Measurements from ENCODE around the gene EPHA2. TPM values are rescaled to one million over a fixed set of nuclear protein-coding genes. Genes with fewer than 3 reads are reported as not detected.
A peak's percentile ranks its signal among the peaks of the same experiment; 100 is the strongest.

EPHA2 gene
- total RNA-seq, 1 experiment from 2014 or later = 130 TPM

DNA sequence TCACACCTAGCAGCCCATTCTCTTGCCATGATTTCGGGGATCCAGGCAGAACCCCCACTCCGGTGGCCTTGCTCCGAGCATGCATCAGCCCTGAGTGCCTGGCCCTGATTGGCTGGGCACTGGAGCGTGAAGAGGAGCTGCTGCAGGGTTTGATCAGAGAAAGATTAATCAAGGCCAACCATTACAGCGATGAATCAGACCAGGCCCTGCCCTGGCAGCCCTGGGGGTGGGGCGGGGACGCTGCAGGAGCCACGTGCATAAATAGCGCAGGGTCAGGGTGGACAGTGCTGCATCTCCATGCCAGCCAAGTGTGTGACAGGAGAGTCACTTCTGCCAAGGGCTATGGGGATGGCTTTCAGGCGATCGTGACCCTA is 79.0 kb downstream of the EPHA2 start:
- intact Hi-C loops (cut with micrococcal nuclease; ENCODE audit: unreplicated experiment) = loop anchor here (5.0 kb wide), 1 partner anchor 290 kb away; the partner anchor contains the start of gene SZRD1

DNA sequence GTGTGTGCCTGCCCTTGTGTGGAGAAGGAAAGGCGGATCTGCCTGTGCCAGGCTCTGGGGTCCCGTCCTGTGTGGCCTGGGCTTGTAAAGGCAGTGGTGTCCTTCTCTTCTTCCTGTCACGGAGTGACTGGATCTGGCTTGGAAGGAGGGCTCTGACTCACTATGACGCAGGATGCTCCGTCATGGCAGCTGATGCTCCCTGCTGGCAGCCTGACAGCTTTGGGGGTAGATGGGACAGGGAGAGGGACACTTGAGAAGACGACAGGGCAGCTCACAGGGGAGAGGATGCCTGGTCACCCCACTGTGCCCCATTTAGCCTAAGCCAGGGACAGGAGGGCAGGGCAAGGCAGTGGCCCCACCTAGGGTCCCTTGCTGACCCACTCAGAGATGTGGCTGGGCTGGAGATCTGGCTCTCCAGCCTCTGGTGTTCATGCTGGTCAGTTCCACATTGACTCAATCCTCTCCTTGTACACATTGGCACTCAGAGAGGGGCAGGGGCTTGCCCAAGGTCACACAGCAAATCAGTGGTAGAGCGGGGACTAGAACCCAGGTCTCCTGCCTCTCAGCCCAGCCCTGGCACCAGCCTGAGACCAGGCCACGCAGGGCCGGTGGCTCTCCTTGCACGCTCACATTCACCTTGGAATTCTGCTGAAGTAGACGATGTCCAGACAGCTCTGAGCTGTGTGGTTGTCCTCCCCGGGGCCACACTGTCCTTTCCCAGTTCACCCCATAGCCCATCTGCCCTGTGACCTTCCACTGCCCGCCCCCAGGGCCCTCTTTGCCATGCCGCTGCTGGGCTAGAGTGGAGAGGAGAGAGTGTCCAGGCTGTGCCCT is 79.6 kb downstream of the EPHA2 start:
- intact Hi-C loops (cut with micrococcal nuclease; ENCODE audit: unreplicated experiment) = loop anchor here (5.0 kb wide), 1 partner anchor 291 kb away; the partner anchor contains the start of gene SZRD1
- no peaks in the 10 kb centered on the region for H3K36me3 Mint-ChIP-seq (ENCODE audit: insufficient read depth, unreplicated experiment)
- CTCF ChIA-PET = no interaction called here
- peaks cover 25% of the 10 kb centered on the region for H3K4me1 Mint-ChIP-seq (ENCODE audit: low read depth, unreplicated experiment)
- TF ChIP-seq, protein P1, sequence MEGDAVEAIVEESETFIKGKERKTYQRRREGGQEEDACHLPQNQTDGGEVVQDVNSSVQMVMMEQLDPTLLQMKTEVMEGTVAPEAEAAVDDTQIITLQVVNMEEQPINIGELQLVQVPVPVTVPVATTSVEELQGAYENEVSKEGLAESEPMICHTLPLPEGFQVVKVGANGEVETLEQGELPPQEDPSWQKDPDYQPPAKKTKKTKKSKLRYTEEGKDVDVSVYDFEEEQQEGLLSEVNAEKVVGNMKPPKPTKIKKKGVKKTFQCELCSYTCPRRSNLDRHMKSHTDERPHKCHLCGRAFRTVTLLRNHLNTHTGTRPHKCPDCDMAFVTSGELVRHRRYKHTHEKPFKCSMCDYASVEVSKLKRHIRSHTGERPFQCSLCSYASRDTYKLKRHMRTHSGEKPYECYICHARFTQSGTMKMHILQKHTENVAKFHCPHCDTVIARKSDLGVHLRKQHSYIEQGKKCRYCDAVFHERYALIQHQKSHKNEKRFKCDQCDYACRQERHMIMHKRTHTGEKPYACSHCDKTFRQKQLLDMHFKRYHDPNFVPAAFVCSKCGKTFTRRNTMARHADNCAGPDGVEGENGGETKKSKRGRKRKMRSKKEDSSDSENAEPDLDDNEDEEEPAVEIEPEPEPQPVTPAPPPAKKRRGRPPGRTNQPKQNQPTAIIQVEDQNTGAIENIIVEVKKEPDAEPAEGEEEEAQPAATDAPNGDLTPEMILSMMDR (IDR thresholded peaks at IDR 0.05; ENCODE audit: unreplicated experiment) = no peak
- no peak for DNase-seq
- H3K27ac Mint-ChIP-seq (ENCODE audit: unreplicated experiment) = no peak overlapping the region
- H3K27me3 Mint-ChIP-seq (ENCODE audit: unreplicated experiment) = no peaks in the 10 kb centered on the region
- no peak overlapping the region for H3K4me3 Mint-ChIP-seq (ENCODE audit: low read depth, unreplicated experiment)
- no peaks in the 10 kb centered on the region for H3K9me3 Mint-ChIP-seq (ENCODE audit: low read depth, unreplicated experiment)
- BruUV-seq (replicated peaks) = no TSS peak

More for the DNA sequence above, 79.0 kb downstream of the EPHA2 start:
- Mint-ChIP-seq H3K9me3 (ENCODE audit: low read depth, unreplicated experiment) (no peaks in the 10 kb centered on the region), H3K27me3 (ENCODE audit: unreplicated experiment) (no peaks in the 10 kb centered on the region), H3K36me3 (ENCODE audit: insufficient read depth, unreplicated experiment) (no peaks in the 10 kb centered on the region), H3K4me1 (ENCODE audit: low read depth, unreplicated experiment) (peaks cover 25% of the 10 kb centered on the region), H3K27ac (ENCODE audit: unreplicated experiment) (no peak overlapping the region), H3K4me3 (ENCODE audit: low read depth, unreplicated experiment) (no peak overlapping the region)
- DNase-seq = peak; percentile 23
- no TSS peak for BruUV-seq (replicated peaks)
- CTCF ChIA-PET = no interaction called here
- TF ChIP-seq, protein P1 (IDR thresholded peaks at IDR 0.05; ENCODE audit: unreplicated experiment) = no peak

DNA sequence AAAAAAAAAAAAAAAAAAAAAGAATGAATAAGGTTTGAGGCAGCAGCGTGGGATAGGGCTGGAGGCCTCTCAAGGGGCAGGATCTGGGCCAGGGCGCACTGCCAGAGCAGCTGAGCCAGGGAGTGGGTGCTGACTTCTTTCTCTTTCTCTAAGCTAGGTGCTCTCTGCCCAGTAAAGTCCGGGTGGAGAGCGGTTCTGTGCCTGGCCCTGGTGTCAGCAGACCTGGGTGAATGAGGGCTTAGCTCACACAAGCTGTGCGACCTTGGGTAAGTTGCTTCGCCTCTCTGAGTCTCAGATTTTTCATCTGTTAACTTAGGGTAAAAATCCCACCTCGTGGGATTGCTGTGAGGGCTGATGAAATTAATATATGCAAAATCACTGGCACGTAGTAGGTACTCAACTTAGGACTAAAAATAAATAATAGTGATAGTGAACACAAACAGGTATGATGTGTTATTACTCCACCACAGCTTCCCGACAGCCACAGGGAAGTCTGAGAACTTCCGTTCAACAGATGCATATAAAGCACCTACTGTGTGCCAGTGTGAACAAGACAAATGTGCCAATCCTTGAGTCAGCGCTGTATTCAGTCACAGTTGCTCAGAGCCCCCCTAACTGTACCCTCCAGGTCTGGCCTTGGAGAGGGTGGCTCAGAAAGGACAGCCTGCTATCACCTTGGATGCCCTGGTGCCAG is 80.4 kb downstream of the EPHA2 start:
- no TSS peak for BruUV-seq (replicated peaks)
- no peak overlapping the region for H3K27ac Mint-ChIP-seq (ENCODE audit: unreplicated experiment)
- CTCF ChIA-PET = interaction anchor here (0.6 to 0.7 kb wide), 2 partner anchors 115 to 262 kb away, joined by 4 to 10 read pairs; no protein-coding TSS in a partner anchor
- intact Hi-C loops (cut with micrococcal nuclease; ENCODE audit: unreplicated experiment) = loop anchor here (5.0 kb wide), 1 partner anchor 292 kb away; the partner anchor contains the start of gene SZRD1
- no peaks in the 10 kb centered on the region for H3K9me3 Mint-ChIP-seq (ENCODE audit: low read depth, unreplicated experiment)
- no peaks in the 10 kb centered on the region for H3K27me3 Mint-ChIP-seq (ENCODE audit: unreplicated experiment)
- DNase-seq = no peak
- no peak overlapping the region for H3K4me3 Mint-ChIP-seq (ENCODE audit: low read depth, unreplicated experiment)
- no peaks in the 10 kb centered on the region for H3K36me3 Mint-ChIP-seq (ENCODE audit: insufficient read depth, unreplicated experiment)
- H3K4me1 Mint-ChIP-seq (ENCODE audit: low read depth, unreplicated experiment) = peaks cover 25% of the 10 kb centered on the region
- TF ChIP-seq, protein P1 (IDR thresholded peaks at IDR 0.05; ENCODE audit: unreplicated experiment) = no peak

Other genes starting within 250 kb of the EPHA2 start
- gene ZBTB17, start 180.0 kb downstream of the EPHA2 start, total RNA-seq (2022) = 22.1 and 26.6 TPM in 2 replicates
- gene SRARP, start 151.8 kb downstream of the EPHA2 start, total RNA-seq (2022) = not detected in 2 replicates
- gene HSPB7, start 138.0 kb downstream of the EPHA2 start, total RNA-seq (2022) = not detected in 2 replicates
- gene CLCNKA, start 134.0 kb downstream of the EPHA2 start, total RNA-seq (2022) = not detected in 2 replicates
- not detected in 2 replicates for gene CLCNKB, start 112.3 kb downstream of the EPHA2 start, total RNA-seq (2022)
- 0.93 and 0.94 TPM in 2 replicates for gene FAM131C, start 82.4 kb downstream of the EPHA2 start, total RNA-seq (2022)
- 16.6 and 17.2 TPM in 2 replicates for gene ARHGEF19, start 56.6 kb upstream of the EPHA2 start, total RNA-seq (2022)
- gene CPLANE2, start 81.1 kb upstream of the EPHA2 start, total RNA-seq (2022) = 4.2 and 7.4 TPM in 2 replicates
- 10.6 and 13.3 TPM in 2 replicates for gene FBXO42, start 196.4 kb upstream of the EPHA2 start, total RNA-seq (2022)
- 95.9 and 107 TPM in 2 replicates for gene SZRD1, start 211.2 kb upstream of the EPHA2 start, total RNA-seq (2022)